H1 (cell line): ENCODE measurements around the gene DUSP3. TPM values are rescaled to one million over a fixed set of nuclear protein-coding genes. Genes with fewer than 3 reads are reported as not detected.

Source experiments
- CTCF ChIA-PET: fragments of 300-600 bp; sonication (Branson Sonifier 250); formaldehyde crosslinking; loops from one replicate; lab custom pipeline; 2021; ENCODE audit not compliant: partially characterized antibody; lab: Charles Lee
- POLR2A ChIA-PET: fragments of 300-600 bp; sonication (Branson Sonifier 250); formaldehyde crosslinking; loops from one replicate; lab custom pipeline; 2021; ENCODE audit warnings: inconsistent platforms; ENCODE audit not compliant: partially characterized antibody; lab: Charles Lee
- DNase-seq, 2 experiments: peaks; one replicate each; pipeline versions ENCODE4 v3.0.0 to v3.0.0-alpha.2; 2010 to 2022; ENCODE audit warnings: low spot score in 2 of 2, low read depth in 1 of 2, mixed read lengths in 1 of 2
- FAIRE-seq: peaks from 2 replicates; lab custom pipeline; 2011; peaks lifted over from hg19 to GRCh38; lab: Jason Lieb, UNC
- H2AFZ ChIP-seq: 2 replicates; pipeline ENCODE4 v1.8.1; 2012; ENCODE audit warnings: low read length, inconsistent platforms
- H2AK5ac ChIP-seq: 2 replicates; pipeline ENCODE4 v1.6.1; 2013; ENCODE audit warnings: low read depth, low read length
- H2BK120ac ChIP-seq: replicated peaks from 2 replicates; pipeline ENCODE3; 2013; ENCODE audit warnings: low read depth, low read length, inconsistent platforms
- H2BK12ac ChIP-seq: 2 replicates; pipeline ENCODE4 v1.6.1; 2013; ENCODE audit warnings: low read depth, low read length
- H2BK15ac ChIP-seq: 2 replicates; pipeline ENCODE4 v1.6.1; 2013; ENCODE audit warnings: low read length
- H2BK20ac ChIP-seq: 2 replicates; pipeline ENCODE4 v1.6.1; 2013; ENCODE audit warnings: low read length
- H2BK5ac ChIP-seq: 2 replicates; pipeline ENCODE4 v1.6.1; 2013; ENCODE audit warnings: low read depth, low read length
- H3K14ac ChIP-seq: 2 replicates; pipeline ENCODE4 v1.6.1; 2013; ENCODE audit warnings: inconsistent platforms; ENCODE audit not compliant: insufficient read length
- H3K18ac ChIP-seq: 2 replicates; pipeline ENCODE4 v1.6.1; 2013; ENCODE audit warnings: low read length; ENCODE audit errors: extremely low read depth
- H3K23ac ChIP-seq: 2 replicates; pipeline ENCODE4 v1.6.1; 2013; ENCODE audit warnings: inconsistent platforms; ENCODE audit not compliant: insufficient read length
- H3K23me2 ChIP-seq: 2 replicates; pipeline ENCODE4 v1.6.1; 2013; ENCODE audit warnings: low read depth, low read length
- H3K27ac ChIP-seq: 2 replicates; pipeline ENCODE4 v1.6.1; 2011; ENCODE audit warnings: low read depth, low read length, inconsistent platforms
- H3K27me3 ChIP-seq, 4 experiments: replicated peaks in 1 of 4; 1 replicate in 1 of 4; 2 replicates in 3 of 4; pipeline versions ENCODE4 v1.6.1 to v1.8.1; 2011 to 2013; ENCODE audit warnings: low read length in 3 of 4, mild to moderate bottlenecking in 3 of 4, inconsistent platforms in 2 of 4, mixed read lengths in 2 of 4, moderate library complexity in 1 of 4; ENCODE audit not compliant: control insufficient read depth in 3 of 4, insufficient read depth in 3 of 4; ENCODE audit errors: extremely low read depth in 1 of 4
- H3K36me3 ChIP-seq, 4 experiments: 2 replicates each; pipeline versions ENCODE4 v1.6.1 to v1.8.1; 2011 to 2013; ENCODE audit warnings: mild to moderate bottlenecking in 4 of 4, low read length in 3 of 4, moderate library complexity in 2 of 4, control low read depth in 1 of 4, inconsistent platforms in 1 of 4; ENCODE audit not compliant: insufficient read depth in 4 of 4, control insufficient read depth in 2 of 4
- H3K4ac ChIP-seq: replicated peaks from 2 replicates; pipeline ENCODE3; 2013; ENCODE audit warnings: low read length, low read depth, mixed read lengths, inconsistent platforms; ENCODE audit not compliant: insufficient read length
- H3K4me1 ChIP-seq, 4 experiments: replicated peaks in 1 of 4; 1 replicate in 1 of 4; 2 replicates in 3 of 4; pipeline versions ENCODE4 v1.6.1 to v1.8.1; 2011 to 2013; ENCODE audit warnings: low read length in 3 of 4, inconsistent platforms in 2 of 4, mixed read lengths in 1 of 4; ENCODE audit not compliant: insufficient read depth in 4 of 4, control insufficient read depth in 3 of 4
- H3K4me2 ChIP-seq, 2 experiments: 2 replicates each; pipeline versions ENCODE4 v1.6.1 to v1.8.1; 2011 to 2013; ENCODE audit warnings: low read depth in 2 of 2, low read length in 2 of 2, control low read depth in 1 of 2, inconsistent platforms in 1 of 2, mild to moderate bottlenecking in 1 of 2; ENCODE audit not compliant: insufficient read depth in 1 of 2
- H3K4me3 ChIP-seq, 4 experiments: fragments of 200-600, 300-600 bp in 1 of 4; sonication (generic), shearing (Covaris generic), sonication (Bioruptor Twin) in 1 of 4; 2 replicates each; pipeline versions ENCODE4 v1.5.1 to v1.8.1; 2011 to 2016; ENCODE audit warnings: low read length in 4 of 4, low read depth in 3 of 4, control low read depth in 2 of 4, inconsistent platforms in 2 of 4, mild to moderate bottlenecking in 2 of 4, mixed read lengths in 1 of 4, moderate library complexity in 1 of 4; ENCODE audit not compliant: insufficient read depth in 2 of 4; ENCODE audit errors: extremely low read depth in 1 of 4
- H3K56ac ChIP-seq: replicated peaks from 2 replicates; pipeline ENCODE3; 2013; ENCODE audit warnings: low read depth, mild to moderate bottlenecking, mixed read lengths, low read length, inconsistent platforms; ENCODE audit not compliant: insufficient read length
- H3K79me1 ChIP-seq: 2 replicates; pipeline ENCODE4 v1.6.1; 2013; ENCODE audit warnings: low read depth, low read length, control low read depth
- H3K79me2 ChIP-seq, 2 experiments: 2 replicates each; pipeline versions ENCODE4 v1.6.1 to v1.8.1; 2012 to 2013; ENCODE audit warnings: low read length in 2 of 2, mild to moderate bottlenecking in 2 of 2, inconsistent platforms in 1 of 2; ENCODE audit not compliant: insufficient read depth in 2 of 2, control insufficient read depth in 1 of 2
- H3K9ac ChIP-seq, 4 experiments: replicated peaks in 1 of 4; 1 replicate in 1 of 4; 2 replicates in 3 of 4; pipeline versions ENCODE4 v1.6.1 to v1.8.1; 2011 to 2013; ENCODE audit warnings: low read depth in 3 of 4, low read length in 3 of 4, control low read depth in 2 of 4, mild to moderate bottlenecking in 2 of 4, moderate library complexity in 2 of 4, inconsistent platforms in 1 of 4; ENCODE audit errors: extremely low read depth in 1 of 4
- H3K9me3 ChIP-seq, 2 experiments: 2 replicates each; pipeline versions ENCODE4 v1.6.1 to v1.8.1; 2012 to 2013; ENCODE audit warnings: mild to moderate bottlenecking in 2 of 2, moderate library complexity in 2 of 2, control low read depth in 1 of 2, inconsistent platforms in 1 of 2, low read depth in 1 of 2, low read length in 1 of 2, mixed read lengths in 1 of 2; ENCODE audit not compliant: insufficient read depth in 2 of 2
- H4K20me1 ChIP-seq, 2 experiments: replicated peaks in 1 of 2; 2 replicates each; pipeline versions ENCODE3 to v1.8.1; 2011 to 2013; ENCODE audit warnings: inconsistent platforms in 2 of 2, low read length in 2 of 2, mild to moderate bottlenecking in 1 of 2; ENCODE audit not compliant: insufficient read depth in 2 of 2, control insufficient read depth in 1 of 2
- H4K5ac ChIP-seq: 2 replicates; pipeline ENCODE4 v1.6.1; 2013; ENCODE audit warnings: low read length, low read depth, mixed read lengths, inconsistent platforms; ENCODE audit not compliant: insufficient read length
- H4K8ac ChIP-seq: 2 replicates; pipeline ENCODE4 v1.8.0; 2013; ENCODE audit warnings: mild to moderate bottlenecking, moderate library complexity, low read length, inconsistent platforms; ENCODE audit not compliant: insufficient read depth; ENCODE audit errors: extremely low read depth
- H4K91ac ChIP-seq: replicated peaks from 2 replicates; pipeline ENCODE3; 2013; ENCODE audit warnings: low read length, mixed read lengths, inconsistent platforms; ENCODE audit not compliant: insufficient read length
- FOSL1 ChIP-seq: IDR thresholded peaks from 2 replicates; pipeline ENCODE4 v1.6.1; 2011; ENCODE audit warnings: mild to moderate bottlenecking, low read depth, low read length, moderate library complexity; ENCODE audit not compliant: insufficient read depth
- HDAC6 ChIP-seq: IDR thresholded peaks from one replicate; pipeline ENCODE4 v1.7.1; 2012; ENCODE audit warnings: low read depth, mild to moderate bottlenecking, inconsistent platforms, low read length, moderate library complexity
- JUND ChIP-seq: IDR thresholded peaks from 2 replicates; pipeline ENCODE4 v1.6.1; 2011; ENCODE audit warnings: mild to moderate bottlenecking, improper control_type of control experiment, low read length
- KDM5A ChIP-seq: fragments of 200-600 bp; IDR thresholded peaks from 2 replicates; pipeline ENCODE4 v1.7.1; 2012; ENCODE audit warnings: mild to moderate bottlenecking, low read length, inconsistent platforms, mixed read lengths
- TBP ChIP-seq: IDR thresholded peaks from 2 replicates; pipeline ENCODE4 v1.6.1; 2011; ENCODE audit warnings: low read depth, low read length, improper control_type of control experiment
- TEAD4 ChIP-seq: IDR thresholded peaks from 2 replicates; pipeline ENCODE4 v1.6.1; 2012; ENCODE audit warnings: low read depth, low read length, inconsistent platforms, mixed read lengths
- ZNF274 ChIP-seq: IDR thresholded peaks from 2 replicates; pipeline ENCODE4 v1.7.0; 2012; ENCODE audit warnings: low read length, borderline replicate concordance; ENCODE audit errors: extremely low read depth
- WGBS, 2 experiments: shearing (Covaris generic) in 1 of 2; methylation state at CpG; one replicate each; pipeline versions ENCODE4 v1.1.6 to v1.1.7; 2013 to 2015; ENCODE audit warnings: low lambda C conversion rate in 2 of 2, mixed read lengths in 2 of 2, inconsistent platforms in 1 of 2, low coverage in 1 of 2, missing lambda C conversion rate in 1 of 2; ENCODE audit not compliant: insufficient replicate concordance in 2 of 2, insufficient coverage in 1 of 2, insufficient read length in 1 of 2; ENCODE audit errors: extremely low coverage in 1 of 2, missing lambda C conversion rate in 1 of 2; 5-methylcytosine and 5-hydroxymethylcytosine counted together
- polyA plus RNA-seq, 7 experiments: library from polyadenylated mRNA; depleted of rRNA in 3 of 7; stranded (reverse) in 5 of 7; unstranded in 2 of 7; fragments of >200 nt in 5 of 7; fragments of 200-250 nt in 2 of 7; gene quantifications; 1 replicate in 5 of 7; 2 replicates in 1 of 7; 4 replicates in 1 of 7; pipeline versions ENCODE4 v1.2.1 to v1.2.3, GENCODE V29; 2011 to 2013; ENCODE audit warnings: missing spikeins in 2 of 7, mixed read lengths in 2 of 7
- total RNA-seq: library from RNA; stranded (reverse); fragmentation: NEBNext Ultra II Directional; extraction: Animal tissue kit (Norgen Biotek cat#: 25700); gene quantifications from 2 replicates; pipeline ENCODE4 v1.2.1, GENCODE V29; 2021
- TF ChIP-seq, protein P1 (sequence below): IDR thresholded peaks from 2 replicates; pipeline ENCODE4 v1.6.1; 2012; ENCODE audit warnings: low read length, inconsistent platforms

The DUSP3 gene
- total and polyA plus RNA-seq, 2 of the 8 experiments (the other 6 are each of a cell fraction or from before 2014, with no cell fraction given), result 15.1 to 21.2 TPM

DNA sequence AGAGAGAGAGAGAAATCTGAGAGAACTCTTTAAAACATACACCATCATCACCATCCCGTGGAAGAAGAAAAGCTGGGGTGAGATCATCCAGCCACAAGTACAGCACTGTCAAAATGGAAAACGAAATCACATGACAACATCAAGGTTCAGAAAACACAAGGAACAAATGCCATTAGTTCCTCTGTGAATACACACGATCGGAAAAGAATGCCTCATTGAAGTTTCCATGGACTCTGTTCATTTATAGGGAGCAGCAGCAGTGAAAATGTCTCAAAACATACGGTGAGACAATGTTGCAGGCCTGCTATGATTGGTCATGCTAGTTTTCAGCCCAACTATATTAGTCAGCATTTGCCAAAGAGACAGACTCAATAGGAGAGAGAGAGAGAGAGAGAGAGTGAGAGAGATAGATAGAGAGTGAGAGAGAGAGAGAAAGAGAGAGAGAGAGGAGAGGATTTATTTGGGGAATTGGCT lies 5.9 kb upstream of the DUSP3 start:
- no peak overlapping the region for H3K9ac ChIP-seq
- no peak overlapping the region for H2BK120ac ChIP-seq
- H4K20me1 ChIP-seq, result no peaks in the 10 kb centered on the region
- no peak overlapping the region for H3K4me2 ChIP-seq
- DNase-seq, result no peak
- H2BK12ac ChIP-seq, result no peak overlapping the region
- no peak overlapping the region for H2BK20ac ChIP-seq
- H4K91ac ChIP-seq, result no peak overlapping the region
- no peak overlapping the region for H3K56ac ChIP-seq
- peaks cover 0 to 4% (median 2%) of the 10 kb centered on the region in 4 experiments; a peak in 6 of 7 replicates for H3K27me3 ChIP-seq
- no peak overlapping the region for H2BK5ac ChIP-seq
- H3K79me2 ChIP-seq, result no peaks in the 10 kb centered on the region
- no peaks in the 10 kb centered on the region for H3K36me3 ChIP-seq
- no peak for FAIRE-seq
- H2AFZ ChIP-seq, result no peak overlapping the region
- H3K4me3 ChIP-seq, result no peak overlapping the region
- ChIA-PET CTCF (interaction anchor here (0.9 to 1.8 kb wide), 3 partner anchors 17 to 94 kb away, joined by 3 to 4 read pairs (median 4); no protein-coding TSS in a partner anchor), POLR2A (no interaction called here)
- H4K8ac ChIP-seq, result no peak overlapping the region
- H3K23me2 ChIP-seq, result no peaks in the 10 kb centered on the region
- H3K4me1 ChIP-seq, result peaks cover 0 to 2% (median under 1%) of the 10 kb centered on the region in 4 experiments; a peak in 4 of 7 replicates
- H3K23ac ChIP-seq, result no peak overlapping the region
- H2AK5ac ChIP-seq, result no peak overlapping the region
- no peak for TF ChIP-seq ZNF274
- TF ChIP-seq, protein P1, sequence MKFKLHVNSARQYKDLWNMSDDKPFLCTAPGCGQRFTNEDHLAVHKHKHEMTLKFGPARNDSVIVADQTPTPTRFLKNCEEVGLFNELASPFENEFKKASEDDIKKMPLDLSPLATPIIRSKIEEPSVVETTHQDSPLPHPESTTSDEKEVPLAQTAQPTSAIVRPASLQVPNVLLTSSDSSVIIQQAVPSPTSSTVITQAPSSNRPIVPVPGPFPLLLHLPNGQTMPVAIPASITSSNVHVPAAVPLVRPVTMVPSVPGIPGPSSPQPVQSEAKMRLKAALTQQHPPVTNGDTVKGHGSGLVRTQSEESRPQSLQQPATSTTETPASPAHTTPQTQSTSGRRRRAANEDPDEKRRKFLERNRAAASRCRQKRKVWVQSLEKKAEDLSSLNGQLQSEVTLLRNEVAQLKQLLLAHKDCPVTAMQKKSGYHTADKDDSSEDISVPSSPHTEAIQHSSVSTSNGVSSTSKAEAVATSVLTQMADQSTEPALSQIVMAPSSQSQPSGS, result no peak
- no peak for TF ChIP-seq TEAD4
- no peak for TF ChIP-seq JUND
- no peak for TF ChIP-seq FOSL1
- no peak for TF ChIP-seq HDAC6
- TF ChIP-seq TBP, result no peak
- TF ChIP-seq KDM5A, result no peak
- H3K14ac ChIP-seq, result no peak overlapping the region
- no peak overlapping the region for H4K5ac ChIP-seq
- no peaks in the 10 kb centered on the region for H3K9me3 ChIP-seq
- 81% methylated on average over 5 of the region's 5 CpGs; no CpG with 5 or more reads in 1 of the 2 experiments for WGBS, 2 experiments
- H3K18ac ChIP-seq, result no peak overlapping the region
- H3K4ac ChIP-seq, result no peak overlapping the region
- no peak overlapping the region for H2BK15ac ChIP-seq
- H3K27ac ChIP-seq, result no peak overlapping the region
- no peaks in the 10 kb centered on the region for H3K79me1 ChIP-seq
